NCI-H1436 treated with DMSO at 0.1 percent for 48 hours (cell line): Measurements from ENCODE around the gene LRRC7.

Source experiments
- DNase-seq: peaks from one replicate; lab custom pipeline; 2025; lab: John Stamatoyannopoulos, UW

The LRRC7 gene

GRCh38 chr1:69589799-69590198, 22.1 kb downstream of the LRRC7 start:
- DNase-seq, result no peak

- no peak for DNase-seq
Observed at GRCh38 chr1:69592341-69592740, 24.6 kb downstream of the LRRC7 start.

- DNase-seq, result no peak
Observed at GRCh38 chr1:69595486-69595885, 27.8 kb downstream of the LRRC7 start.

- DNase-seq, result no peak
Observed at GRCh38 chr1:69611316-69611715, 43.6 kb downstream of the LRRC7 start.

- DNase-seq, result no peak
Observed at GRCh38 chr1:69613414-69613813, 45.7 kb downstream of the LRRC7 start.

GRCh38 chr1:69638673-69639072, 71.0 kb downstream of the LRRC7 start:
- DNase-seq, result no peak

GRCh38 chr1:69639159-69639558, 71.4 kb downstream of the LRRC7 start:
- DNase-seq, result no peak

- no peak for DNase-seq
Observed at GRCh38 chr1:69643266-69643665, 75.5 kb downstream of the LRRC7 start.

- DNase-seq, result no peak
Observed at GRCh38 chr1:69645477-69645876, 77.8 kb downstream of the LRRC7 start.

GRCh38 chr1:69648486-69648885, 80.8 kb downstream of the LRRC7 start:
- no peak for DNase-seq

GRCh38 chr1:69649383-69649990, 81.8 kb downstream of the LRRC7 start:
- DNase-seq, result no peak

GRCh38 chr1:69650779-69651178, 83.1 kb downstream of the LRRC7 start:
- DNase-seq, result no peak

GRCh38 chr1:69651656-69652055, 83.9 kb downstream of the LRRC7 start:
- no peak for DNase-seq

GRCh38 chr1:69657971-69658370, 90.2 kb downstream of the LRRC7 start:
- no peak for DNase-seq

GRCh38 chr1:69661686-69662085, 94.0 kb downstream of the LRRC7 start:
- DNase-seq, result no peak

GRCh38 chr1:69662321-69662720, 94.6 kb downstream of the LRRC7 start:
- DNase-seq, result no peak

- no peak for DNase-seq
Observed at GRCh38 chr1:69671363-69672010, 103.8 kb downstream of the LRRC7 start.

GRCh38 chr1:69673321-69673720, 105.6 kb downstream of the LRRC7 start:
- no peak for DNase-seq

- no peak for DNase-seq
Observed at GRCh38 chr1:69679965-69680364, 112.2 kb downstream of the LRRC7 start.

- DNase-seq, result no peak
Observed at GRCh38 chr1:69686367-69686984, 118.8 kb downstream of the LRRC7 start.

GRCh38 chr1:69688193-69688592, 120.5 kb downstream of the LRRC7 start:
- DNase-seq, result no peak

- DNase-seq, result no peak
Observed at GRCh38 chr1:69691179-69691578, 123.5 kb downstream of the LRRC7 start.

GRCh38 chr1:69693921-69694675, 126.4 kb downstream of the LRRC7 start:
- DNase-seq, result no peak
